HepG2 (cell line): ENCODE results near the gene SEC24D. TPM values are rescaled to one million over a fixed set of nuclear protein-coding genes. Genes with fewer than 3 reads are reported as not detected.

Experiments used
- AGO2 ChIP-seq: fragments of 200-400 bp; formaldehyde crosslinking; optimal IDR thresholded peaks from 2 replicates; pipeline ENCODE3; 2017; ENCODE audit warnings: mild to moderate bottlenecking, low read depth, low read length, moderate library complexity
- ELF4 ChIP-seq: sonication (generic); formaldehyde crosslinking; IDR thresholded peaks from 2 replicates; pipeline ENCODE4 v1.5.0; 2020; ENCODE audit warnings: missing genetic modification reagents, mild to moderate bottlenecking, moderate library complexity, borderline replicate concordance
- IRF2 ChIP-seq: IDR thresholded peaks from 2 replicates; pipeline ENCODE4 v1.6.1; 2018; ENCODE audit warnings: missing genetic modification reagents, missing compliant biosample characterization
- JARID2 ChIP-seq: sonication (generic); formaldehyde crosslinking; IDR thresholded peaks from 2 replicates; pipeline ENCODE4 v1.8.1; 2023; ENCODE audit warnings: missing genetic modification reagents, inconsistent platforms; ENCODE audit not compliant: insufficient replicate concordance
- MAF1 ChIP-seq: sonication (generic); formaldehyde crosslinking; IDR thresholded peaks from 2 replicates; pipeline ENCODE4 v1.5.0; 2020; ENCODE audit warnings: missing genetic modification reagents, borderline replicate concordance
- NCOR1 ChIP-seq: fragments of 200-600 bp; sonication (generic); IDR thresholded peaks from 2 replicates; pipeline ENCODE4 v1.7.0; 2017; ENCODE audit warnings: antibody characterized with exemption, low read length, borderline replicate concordance
- NFYB ChIP-seq: sonication (generic); formaldehyde crosslinking; IDR thresholded peaks from 2 replicates; pipeline ENCODE4 v1.4.0; 2020; ENCODE audit warnings: missing genetic modification reagents
- ONECUT2 ChIP-seq: sonication (generic); formaldehyde crosslinking; IDR thresholded peaks from 2 replicates; pipeline ENCODE4 v1.4.0; 2020; ENCODE audit warnings: missing genetic modification reagents
- PHF5A ChIP-seq: IDR thresholded peaks from one replicate; pipeline ENCODE4 v1.6.1; 2018; ENCODE audit warnings: low read depth, missing genetic modification reagents; ENCODE audit not compliant: unreplicated experiment
- SKI ChIP-seq: fragments of 450-650 bp; IDR thresholded peaks from one replicate; pipeline ENCODE4 v1.6.1; 2018; ENCODE audit warnings: mild to moderate bottlenecking; ENCODE audit not compliant: partially characterized antibody
- YEATS2 ChIP-seq: sonication (generic); formaldehyde crosslinking; IDR thresholded peaks from 2 replicates; pipeline ENCODE4 v1.4.0; 2020; ENCODE audit warnings: missing genetic modification reagents, borderline replicate concordance
- ZFP82 ChIP-seq: sonication (generic); formaldehyde crosslinking; IDR thresholded peaks from 2 replicates; pipeline ENCODE4 v1.5.1; 2020; ENCODE audit warnings: mild to moderate bottlenecking, missing genetic modification reagents, borderline replicate concordance
- ZNF230 ChIP-seq: sonication (generic); formaldehyde crosslinking; IDR thresholded peaks from 2 replicates; pipeline ENCODE4 v1.4.0; 2020; ENCODE audit warnings: mild to moderate bottlenecking, missing genetic modification reagents
- ZNF44 ChIP-seq: sonication (generic); formaldehyde crosslinking; IDR thresholded peaks from 2 replicates; pipeline ENCODE4 v1.5.1; 2020; ENCODE audit warnings: mild to moderate bottlenecking, missing genetic modification reagents
- ZNF674 ChIP-seq: sonication (generic); formaldehyde crosslinking; IDR thresholded peaks from 2 replicates; pipeline ENCODE4 v1.5.0; 2020; ENCODE audit warnings: low read depth, mild to moderate bottlenecking, missing genetic modification reagents
- ZNF737 ChIP-seq: sonication (generic); formaldehyde crosslinking; IDR thresholded peaks from 2 replicates; pipeline ENCODE4 v1.5.0; 2020; ENCODE audit warnings: missing genetic modification reagents, mild to moderate bottlenecking, borderline replicate concordance
- polyA plus RNA-seq, 8 experiments: library from polyadenylated mRNA; depleted of rRNA in 3 of 8; stranded (reverse) in 7 of 8; unstranded in 1 of 8; fragments of >200 nt; fragmentation: Illumina TruSeq in 4 of 8; extraction: Trizol in 4 of 8; gene quantifications; 2 replicates each; pipeline versions ENCODE4 v1.2.1 to v1.2.3, GENCODE V29; 2011 to 2016; ENCODE audit warnings: low read depth in 4 of 8, missing spikeins in 1 of 8, mixed read lengths in 1 of 8; ENCODE audit not compliant: insufficient read depth in 1 of 8
- total RNA-seq, 5 experiments: library from RNA; depleted of rRNA; stranded (reverse); fragments of >200 nt; fragmentation: Illumina TruSeq; extraction: Trizol; gene quantifications; 2 replicates each; pipeline ENCODE4 v1.2.3, GENCODE V29; 2016; ENCODE audit warnings: low read depth in 1 of 5
- TF ChIP-seq, protein P1 (sequence below): sonication (generic); formaldehyde crosslinking; IDR thresholded peaks from 2 replicates; pipeline ENCODE4 v1.9.0; 2021; ENCODE audit warnings: mild to moderate bottlenecking, missing genetic modification reagents
- TF ChIP-seq, protein P2 (sequence below): IDR thresholded peaks from 2 replicates; pipeline ENCODE4 v1.6.1; 2018; ENCODE audit warnings: missing genetic modification reagents, mild to moderate bottlenecking, missing compliant biosample characterization
- TF ChIP-seq, protein P3 (sequence below): sonication (generic); formaldehyde crosslinking; IDR thresholded peaks from 2 replicates; pipeline ENCODE4 v1.5.0; 2020; ENCODE audit warnings: missing genetic modification reagents

SEC24D gene
- total and polyA plus RNA-seq, 2 of the 13 experiments (the other 11 are each of a cell fraction or from before 2014, with no cell fraction given): 30.0 to 51.1 TPM

DNA sequence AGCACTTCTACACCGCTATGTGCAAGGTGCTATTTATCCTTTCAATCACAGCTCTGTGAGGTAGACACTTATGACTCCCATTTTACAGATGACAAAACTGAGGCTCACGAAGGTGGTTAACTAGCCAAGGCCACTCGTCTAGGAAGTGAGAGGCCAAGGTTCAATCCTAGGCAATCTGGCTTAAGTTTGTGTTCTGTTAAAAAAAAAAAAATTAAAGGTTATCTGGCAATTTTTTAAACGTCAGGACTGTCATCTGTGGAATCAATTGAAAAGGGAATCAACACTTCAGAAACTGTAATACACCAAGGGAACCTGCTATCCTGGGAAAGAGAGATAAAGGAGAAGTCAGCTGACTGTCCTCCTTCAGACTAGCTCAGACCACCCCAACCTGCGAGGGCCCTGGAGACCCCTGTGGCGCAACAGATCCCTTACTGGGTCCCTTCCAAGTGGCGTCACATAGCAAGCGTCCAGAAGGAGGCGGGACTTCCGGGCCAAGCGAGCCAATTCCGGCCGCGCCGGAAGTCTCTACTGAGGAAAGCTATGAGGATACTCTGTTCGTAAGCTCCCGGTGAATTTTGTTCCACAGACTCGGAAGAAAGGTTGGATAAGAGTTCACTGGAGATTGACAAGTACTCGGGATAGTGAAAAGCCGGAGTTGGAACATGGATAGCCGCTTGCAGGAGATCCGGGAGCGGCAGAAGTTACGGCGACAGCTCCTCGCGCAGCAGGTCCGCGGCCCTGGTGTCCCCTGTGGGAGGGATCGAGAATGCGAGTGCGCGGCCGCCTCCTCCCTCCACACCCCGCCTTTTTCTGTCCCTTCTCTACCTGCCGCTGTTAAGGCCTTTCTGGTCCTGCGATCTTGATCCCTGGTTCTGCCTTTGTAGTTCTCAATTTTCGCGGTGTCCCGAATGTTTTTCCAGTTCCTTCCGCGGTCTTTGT, 150.8 kb downstream of the SEC24D start, which contains the start of gene METTL14 (continued):
- TF ChIP-seq, protein P1, sequence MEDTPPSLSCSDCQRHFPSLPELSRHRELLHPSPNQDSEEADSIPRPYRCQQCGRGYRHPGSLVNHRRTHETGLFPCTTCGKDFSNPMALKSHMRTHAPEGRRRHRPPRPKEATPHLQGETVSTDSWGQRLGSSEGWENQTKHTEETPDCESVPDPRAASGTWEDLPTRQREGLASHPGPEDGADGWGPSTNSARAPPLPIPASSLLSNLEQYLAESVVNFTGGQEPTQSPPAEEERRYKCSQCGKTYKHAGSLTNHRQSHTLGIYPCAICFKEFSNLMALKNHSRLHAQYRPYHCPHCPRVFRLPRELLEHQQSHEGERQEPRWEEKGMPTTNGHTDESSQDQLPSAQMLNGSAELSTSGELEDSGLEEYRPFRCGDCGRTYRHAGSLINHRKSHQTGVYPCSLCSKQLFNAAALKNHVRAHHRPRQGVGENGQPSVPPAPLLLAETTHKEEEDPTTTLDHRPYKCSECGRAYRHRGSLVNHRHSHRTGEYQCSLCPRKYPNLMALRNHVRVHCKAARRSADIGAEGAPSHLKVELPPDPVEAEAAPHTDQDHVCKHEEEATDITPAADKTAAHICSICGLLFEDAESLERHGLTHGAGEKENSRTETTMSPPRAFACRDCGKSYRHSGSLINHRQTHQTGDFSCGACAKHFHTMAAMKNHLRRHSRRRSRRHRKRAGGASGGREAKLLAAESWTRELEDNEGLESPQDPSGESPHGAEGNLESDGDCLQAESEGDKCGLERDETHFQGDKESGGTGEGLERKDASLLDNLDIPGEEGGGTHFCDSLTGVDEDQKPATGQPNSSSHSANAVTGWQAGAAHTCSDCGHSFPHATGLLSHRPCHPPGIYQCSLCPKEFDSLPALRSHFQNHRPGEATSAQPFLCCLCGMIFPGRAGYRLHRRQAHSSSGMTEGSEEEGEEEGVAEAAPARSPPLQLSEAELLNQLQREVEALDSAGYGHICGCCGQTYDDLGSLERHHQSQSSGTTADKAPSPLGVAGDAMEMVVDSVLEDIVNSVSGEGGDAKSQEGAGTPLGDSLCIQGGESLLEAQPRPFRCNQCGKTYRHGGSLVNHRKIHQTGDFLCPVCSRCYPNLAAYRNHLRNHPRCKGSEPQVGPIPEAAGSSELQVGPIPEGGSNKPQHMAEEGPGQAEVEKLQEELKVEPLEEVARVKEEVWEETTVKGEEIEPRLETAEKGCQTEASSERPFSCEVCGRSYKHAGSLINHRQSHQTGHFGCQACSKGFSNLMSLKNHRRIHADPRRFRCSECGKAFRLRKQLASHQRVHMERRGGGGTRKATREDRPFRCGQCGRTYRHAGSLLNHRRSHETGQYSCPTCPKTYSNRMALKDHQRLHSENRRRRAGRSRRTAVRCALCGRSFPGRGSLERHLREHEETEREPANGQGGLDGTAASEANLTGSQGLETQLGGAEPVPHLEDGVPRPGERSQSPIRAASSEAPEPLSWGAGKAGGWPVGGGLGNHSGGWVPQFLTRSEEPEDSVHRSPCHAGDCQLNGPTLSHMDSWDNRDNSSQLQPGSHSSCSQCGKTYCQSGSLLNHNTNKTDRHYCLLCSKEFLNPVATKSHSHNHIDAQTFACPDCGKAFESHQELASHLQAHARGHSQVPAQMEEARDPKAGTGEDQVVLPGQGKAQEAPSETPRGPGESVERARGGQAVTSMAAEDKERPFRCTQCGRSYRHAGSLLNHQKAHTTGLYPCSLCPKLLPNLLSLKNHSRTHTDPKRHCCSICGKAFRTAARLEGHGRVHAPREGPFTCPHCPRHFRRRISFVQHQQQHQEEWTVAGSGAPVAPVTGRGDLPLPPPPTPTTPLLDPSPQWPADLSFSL (CRISPR knock-in tag): no peak; the same call in 1 of the 2 replicates
- no peak for TF ChIP-seq ZNF674 (CRISPR knock-in tag)
- TF ChIP-seq AGO2: peak; percentile 26
- 0 out of 2 replicates have a peak, but pooled peaks have one; percentile 26 for TF ChIP-seq ZFP82
- no peak for TF ChIP-seq SKI
- no peak for TF ChIP-seq ZNF737 (CRISPR knock-in tag)
- peak; percentile 67; the same call in 1 of the 2 replicates for TF ChIP-seq IRF2 (CRISPR knock-in tag)
- TF ChIP-seq ONECUT2 (CRISPR knock-in tag): peak; percentile 7; the same call in 1 of the 2 replicates
- TF ChIP-seq MAF1 (CRISPR knock-in tag): 0 out of 2 replicates have a peak, but pooled peaks have one; percentile 65
- TF ChIP-seq, protein P2, sequence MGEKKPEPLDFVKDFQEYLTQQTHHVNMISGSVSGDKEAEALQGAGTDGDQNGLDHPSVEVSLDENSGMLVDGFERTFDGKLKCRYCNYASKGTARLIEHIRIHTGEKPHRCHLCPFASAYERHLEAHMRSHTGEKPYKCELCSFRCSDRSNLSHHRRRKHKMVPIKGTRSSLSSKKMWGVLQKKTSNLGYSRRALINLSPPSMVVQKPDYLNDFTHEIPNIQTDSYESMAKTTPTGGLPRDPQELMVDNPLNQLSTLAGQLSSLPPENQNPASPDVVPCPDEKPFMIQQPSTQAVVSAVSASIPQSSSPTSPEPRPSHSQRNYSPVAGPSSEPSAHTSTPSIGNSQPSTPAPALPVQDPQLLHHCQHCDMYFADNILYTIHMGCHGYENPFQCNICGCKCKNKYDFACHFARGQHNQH (CRISPR knock-in tag): peak; percentile 42; the same call in 1 of the 2 replicates
- peak; percentile 77 for TF ChIP-seq NFYB (CRISPR knock-in tag)
- no peak for TF ChIP-seq NCOR1
- TF ChIP-seq, protein P3, sequence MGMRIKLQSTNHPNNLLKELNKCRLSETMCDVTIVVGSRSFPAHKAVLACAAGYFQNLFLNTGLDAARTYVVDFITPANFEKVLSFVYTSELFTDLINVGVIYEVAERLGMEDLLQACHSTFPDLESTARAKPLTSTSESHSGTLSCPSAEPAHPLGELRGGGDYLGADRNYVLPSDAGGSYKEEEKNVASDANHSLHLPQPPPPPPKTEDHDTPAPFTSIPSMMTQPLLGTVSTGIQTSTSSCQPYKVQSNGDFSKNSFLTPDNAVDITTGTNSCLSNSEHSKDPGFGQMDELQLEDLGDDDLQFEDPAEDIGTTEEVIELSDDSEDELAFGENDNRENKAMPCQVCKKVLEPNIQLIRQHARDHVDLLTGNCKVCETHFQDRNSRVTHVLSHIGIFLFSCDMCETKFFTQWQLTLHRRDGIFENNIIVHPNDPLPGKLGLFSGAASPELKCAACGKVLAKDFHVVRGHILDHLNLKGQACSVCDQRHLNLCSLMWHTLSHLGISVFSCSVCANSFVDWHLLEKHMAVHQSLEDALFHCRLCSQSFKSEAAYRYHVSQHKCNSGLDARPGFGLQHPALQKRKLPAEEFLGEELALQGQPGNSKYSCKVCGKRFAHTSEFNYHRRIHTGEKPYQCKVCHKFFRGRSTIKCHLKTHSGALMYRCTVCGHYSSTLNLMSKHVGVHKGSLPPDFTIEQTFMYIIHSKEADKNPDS (CRISPR knock-in tag): no peak
- TF ChIP-seq ZNF230 (CRISPR knock-in tag): peak; percentile 64; the same call in 1 of the 2 replicates
- peak; percentile 30 for TF ChIP-seq PHF5A
- TF ChIP-seq YEATS2 (CRISPR knock-in tag): peak; percentile 84
- TF ChIP-seq ELF4 (CRISPR knock-in tag): 0 out of 2 replicates have a peak, but pooled peaks have one; percentile 7
- peak; percentile 79; the same call in 1 of the 2 replicates for TF ChIP-seq ZNF44
- peak; percentile 56 for TF ChIP-seq JARID2 (CRISPR knock-in tag)
